Gastroesophageal sphincter (tissue), 3 donors: ENCODE data around the gene MR1.

ENCODE experiments used
- EP300 ChIP-seq: sonication (generic); formaldehyde crosslinking; IDR thresholded peaks from one replicate; pipeline ENCODE4 v1.6.1; 2017; ENCODE audit warnings: antibody characterized with exemption, mild to moderate bottlenecking
- TF ChIP-seq, protein P1 (sequence below), 4 experiments: fragments of 200-600 bp in 2 of 4; fragments of 450-650 bp in 2 of 4; sonication (generic) in 1 of 4; IDR thresholded peaks; one replicate each; pipeline ENCODE4 v1.5.1; 2017 to 2019; ENCODE audit warnings: antibody characterized with exemption in 4 of 4, mild to moderate bottlenecking in 2 of 4, moderate library complexity in 2 of 4

DNA sequence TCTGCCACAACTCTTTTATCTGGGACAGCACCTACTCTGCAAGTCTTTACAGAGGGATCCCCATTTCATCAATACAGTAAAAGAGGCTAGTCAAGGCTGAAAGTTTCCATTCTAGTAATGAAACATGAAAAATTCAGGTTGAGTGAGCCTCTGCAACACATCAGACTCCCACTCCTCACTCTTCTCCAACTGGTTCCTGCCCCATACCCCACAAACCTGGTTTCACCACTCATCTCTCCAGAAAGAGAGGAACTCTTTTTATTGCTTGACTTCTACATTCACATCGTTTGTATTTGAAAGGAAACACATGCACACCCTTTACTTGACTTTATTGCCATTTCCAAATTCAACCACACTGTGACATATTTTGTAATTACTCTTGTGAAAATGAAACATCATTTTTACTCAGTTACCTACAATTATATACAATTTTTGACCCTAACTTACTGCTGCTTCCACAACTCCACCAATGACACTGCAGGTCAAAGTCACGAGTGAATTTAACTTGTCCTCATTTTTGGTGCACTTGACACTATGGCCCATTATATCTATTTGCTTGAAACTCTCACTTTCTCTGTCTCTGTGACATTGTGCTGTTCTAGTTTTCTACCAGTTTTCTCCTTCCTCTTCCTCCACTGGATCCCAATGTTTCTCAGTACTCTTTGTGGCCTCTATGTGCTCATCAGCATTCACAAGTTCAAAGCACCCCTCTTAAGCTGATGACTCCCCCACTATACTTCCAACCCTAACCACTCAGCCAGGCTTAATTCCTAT, 19.1 kb upstream of the MR1 start:
- TF ChIP-seq, protein P1, sequence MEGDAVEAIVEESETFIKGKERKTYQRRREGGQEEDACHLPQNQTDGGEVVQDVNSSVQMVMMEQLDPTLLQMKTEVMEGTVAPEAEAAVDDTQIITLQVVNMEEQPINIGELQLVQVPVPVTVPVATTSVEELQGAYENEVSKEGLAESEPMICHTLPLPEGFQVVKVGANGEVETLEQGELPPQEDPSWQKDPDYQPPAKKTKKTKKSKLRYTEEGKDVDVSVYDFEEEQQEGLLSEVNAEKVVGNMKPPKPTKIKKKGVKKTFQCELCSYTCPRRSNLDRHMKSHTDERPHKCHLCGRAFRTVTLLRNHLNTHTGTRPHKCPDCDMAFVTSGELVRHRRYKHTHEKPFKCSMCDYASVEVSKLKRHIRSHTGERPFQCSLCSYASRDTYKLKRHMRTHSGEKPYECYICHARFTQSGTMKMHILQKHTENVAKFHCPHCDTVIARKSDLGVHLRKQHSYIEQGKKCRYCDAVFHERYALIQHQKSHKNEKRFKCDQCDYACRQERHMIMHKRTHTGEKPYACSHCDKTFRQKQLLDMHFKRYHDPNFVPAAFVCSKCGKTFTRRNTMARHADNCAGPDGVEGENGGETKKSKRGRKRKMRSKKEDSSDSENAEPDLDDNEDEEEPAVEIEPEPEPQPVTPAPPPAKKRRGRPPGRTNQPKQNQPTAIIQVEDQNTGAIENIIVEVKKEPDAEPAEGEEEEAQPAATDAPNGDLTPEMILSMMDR (IDR thresholded peaks at IDR 0.05) = no peak
- no peak for TF ChIP-seq EP300
